Lower leg skin (tissue), 3 donors: ENCODE results near the gene SMAD1.

Experiments used
- POLR2A ChIP-seq, 2 donors: fragments of 450-650 bp; IDR thresholded peaks; one replicate each; pipeline ENCODE4 v1.6.1; 2016 to 2017; ENCODE audit warnings: antibody characterized with exemption in 2 of 2, mild to moderate bottlenecking in 1 of 2, moderate library complexity in 1 of 2
- TF ChIP-seq, protein P1 (sequence below), 3 donors: fragments of 450-650 bp; IDR thresholded peaks; one replicate each; pipeline ENCODE4 v1.5.1; 2016; ENCODE audit warnings: antibody characterized with exemption in 3 of 3, mild to moderate bottlenecking in 3 of 3, moderate library complexity in 2 of 3

DNA sequence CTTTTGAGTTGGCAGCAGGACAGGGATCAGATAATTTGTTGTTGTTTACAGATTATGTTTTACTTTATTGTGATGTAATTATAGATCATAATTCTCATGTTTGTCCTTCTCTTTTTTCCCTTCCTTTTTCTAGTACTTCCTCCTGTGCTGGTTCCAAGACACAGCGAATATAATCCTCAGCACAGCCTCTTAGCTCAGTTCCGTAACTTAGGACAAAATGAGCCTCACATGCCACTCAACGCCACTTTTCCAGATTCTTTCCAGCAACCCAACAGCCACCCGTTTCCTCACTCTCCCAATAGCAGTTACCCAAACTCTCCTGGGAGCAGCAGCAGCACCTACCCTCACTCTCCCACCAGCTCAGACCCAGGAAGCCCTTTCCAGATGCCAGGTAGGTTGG is 58.0 kb downstream of the SMAD1 start:
- TF ChIP-seq, protein P1, sequence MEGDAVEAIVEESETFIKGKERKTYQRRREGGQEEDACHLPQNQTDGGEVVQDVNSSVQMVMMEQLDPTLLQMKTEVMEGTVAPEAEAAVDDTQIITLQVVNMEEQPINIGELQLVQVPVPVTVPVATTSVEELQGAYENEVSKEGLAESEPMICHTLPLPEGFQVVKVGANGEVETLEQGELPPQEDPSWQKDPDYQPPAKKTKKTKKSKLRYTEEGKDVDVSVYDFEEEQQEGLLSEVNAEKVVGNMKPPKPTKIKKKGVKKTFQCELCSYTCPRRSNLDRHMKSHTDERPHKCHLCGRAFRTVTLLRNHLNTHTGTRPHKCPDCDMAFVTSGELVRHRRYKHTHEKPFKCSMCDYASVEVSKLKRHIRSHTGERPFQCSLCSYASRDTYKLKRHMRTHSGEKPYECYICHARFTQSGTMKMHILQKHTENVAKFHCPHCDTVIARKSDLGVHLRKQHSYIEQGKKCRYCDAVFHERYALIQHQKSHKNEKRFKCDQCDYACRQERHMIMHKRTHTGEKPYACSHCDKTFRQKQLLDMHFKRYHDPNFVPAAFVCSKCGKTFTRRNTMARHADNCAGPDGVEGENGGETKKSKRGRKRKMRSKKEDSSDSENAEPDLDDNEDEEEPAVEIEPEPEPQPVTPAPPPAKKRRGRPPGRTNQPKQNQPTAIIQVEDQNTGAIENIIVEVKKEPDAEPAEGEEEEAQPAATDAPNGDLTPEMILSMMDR (IDR thresholded peaks at IDR 0.05): no peak
- TF ChIP-seq POLR2A (IDR thresholded peaks at IDR 0.05): no peak
